ENCODE results near the gene GGT1. TPM values are rescaled to one million over a fixed set of nuclear protein-coding genes. Genes with fewer than 3 reads are reported as not detected.
"Not testable (repeated sequence)": the region's sequence is repeated elsewhere in the genome, so short reads cannot be mapped to it uniquely, and the experiment has no call there.

GGT1 gene
- total RNA-seq, 4 donors from 2014 or later = 0.61 to 7.7 (median 1.2) TPM

DNA sequence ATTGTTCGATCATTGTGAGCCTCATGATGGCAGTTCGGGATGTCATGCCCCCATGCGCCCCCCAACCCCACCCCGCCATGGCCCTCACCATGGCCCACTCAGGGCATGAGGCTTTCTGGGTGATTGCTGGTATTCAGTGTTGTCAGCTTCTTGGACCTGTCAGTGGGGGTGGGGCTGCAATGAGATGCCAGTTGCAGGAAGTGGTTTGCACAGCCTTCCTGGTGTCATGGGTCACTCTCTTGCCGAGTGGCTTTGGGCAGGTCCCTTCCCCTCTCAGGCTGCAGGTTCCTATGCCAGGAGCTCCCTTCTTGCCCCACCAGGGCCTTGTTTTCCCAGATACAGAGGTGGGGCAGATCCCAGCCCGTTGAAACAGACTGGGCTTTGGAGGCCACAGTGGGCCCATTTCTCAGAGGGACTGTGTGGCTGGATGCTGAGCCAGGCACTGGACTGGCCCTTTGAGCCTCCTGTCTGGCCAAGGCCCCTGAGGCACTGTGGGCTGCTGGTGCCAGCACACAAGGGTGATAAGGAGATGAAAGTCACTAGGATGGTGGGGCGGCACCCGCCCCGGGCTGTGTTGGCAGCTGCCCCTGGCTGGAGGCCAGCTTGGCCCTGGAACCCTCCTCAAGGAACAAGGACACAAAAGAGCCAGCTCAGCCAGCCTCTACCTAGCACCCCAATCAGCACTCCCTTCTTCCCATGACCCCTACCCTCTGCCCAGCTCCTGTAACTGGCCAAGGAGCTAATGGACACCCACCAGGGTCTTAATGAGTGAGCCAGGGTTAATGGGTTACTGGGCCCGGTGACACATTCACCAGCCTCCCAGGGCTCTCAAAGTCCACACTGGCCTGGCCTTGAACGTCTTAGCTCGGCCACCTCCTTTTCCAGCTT, 1.5 kb upstream of the GGT1 start:
- no peak for DNase-seq

DNA sequence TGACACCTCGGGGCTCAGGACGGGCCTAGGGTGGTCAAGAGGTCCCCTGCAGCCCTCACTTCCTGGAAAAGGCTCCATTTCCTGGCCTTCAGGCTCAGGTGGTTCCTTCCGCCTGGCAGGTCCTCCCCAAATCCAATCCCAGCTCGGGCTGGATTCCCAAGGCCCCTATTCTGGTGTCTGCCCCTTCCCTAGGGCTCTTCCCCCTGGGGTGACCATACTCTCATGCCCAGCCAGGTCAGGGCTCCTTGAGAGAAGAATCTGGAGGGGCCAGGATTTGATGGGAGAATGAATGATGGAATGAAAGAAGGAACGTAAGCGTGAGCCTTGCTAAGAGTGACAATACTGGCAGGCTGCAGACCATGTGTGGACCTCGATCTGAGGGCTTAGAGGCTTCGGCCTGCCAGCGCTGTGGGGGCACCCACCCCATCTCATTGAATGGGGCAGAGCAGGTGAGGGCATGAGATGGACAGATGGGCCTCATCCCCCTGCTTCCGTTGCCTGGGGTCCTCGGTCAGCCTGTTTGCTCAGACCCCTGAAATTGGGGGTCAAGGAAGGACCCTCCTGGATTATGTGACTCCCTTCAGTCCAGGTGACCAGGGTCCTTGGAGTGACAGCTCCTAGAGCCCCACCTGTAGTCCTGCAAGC, 766 bp upstream of the GGT1 start:
- peaks cover 7 to 39% (median 9%) of the 10 kb centered on the region in 3 donors for H3K4me1 ChIP-seq
- H3K36me3 ChIP-seq; H3K4me3 ChIP-seq; H3K27me3 ChIP-seq; DNase-seq; H3K9me3 ChIP-seq; intact Hi-C loops (cut with DNase I); H3K27ac ChIP-seq: not testable (repeated sequence)
- 88 to 96% methylated on average over 5 to 6 of the region's 11 CpGs for WGBS, 2 donors

More for the DNA sequence above, 1.5 kb upstream of the GGT1 start:
- Histone ChIP-seq H3K9me3 (no peaks in the 10 kb centered on the region), H3K4me3 (no peak overlapping the region), H3K4me1 (peaks cover 7 to 38% (median 9%) of the 10 kb centered on the region in 3 donors), H3K27ac (no peak overlapping the region), H3K27me3 (no peaks in the 10 kb centered on the region), H3K36me3 (no peaks in the 10 kb centered on the region)
- intact Hi-C loops (cut with DNase I) = no loop called here
- TF ChIP-seq, protein P1, sequence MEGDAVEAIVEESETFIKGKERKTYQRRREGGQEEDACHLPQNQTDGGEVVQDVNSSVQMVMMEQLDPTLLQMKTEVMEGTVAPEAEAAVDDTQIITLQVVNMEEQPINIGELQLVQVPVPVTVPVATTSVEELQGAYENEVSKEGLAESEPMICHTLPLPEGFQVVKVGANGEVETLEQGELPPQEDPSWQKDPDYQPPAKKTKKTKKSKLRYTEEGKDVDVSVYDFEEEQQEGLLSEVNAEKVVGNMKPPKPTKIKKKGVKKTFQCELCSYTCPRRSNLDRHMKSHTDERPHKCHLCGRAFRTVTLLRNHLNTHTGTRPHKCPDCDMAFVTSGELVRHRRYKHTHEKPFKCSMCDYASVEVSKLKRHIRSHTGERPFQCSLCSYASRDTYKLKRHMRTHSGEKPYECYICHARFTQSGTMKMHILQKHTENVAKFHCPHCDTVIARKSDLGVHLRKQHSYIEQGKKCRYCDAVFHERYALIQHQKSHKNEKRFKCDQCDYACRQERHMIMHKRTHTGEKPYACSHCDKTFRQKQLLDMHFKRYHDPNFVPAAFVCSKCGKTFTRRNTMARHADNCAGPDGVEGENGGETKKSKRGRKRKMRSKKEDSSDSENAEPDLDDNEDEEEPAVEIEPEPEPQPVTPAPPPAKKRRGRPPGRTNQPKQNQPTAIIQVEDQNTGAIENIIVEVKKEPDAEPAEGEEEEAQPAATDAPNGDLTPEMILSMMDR (IDR thresholded peaks at IDR 0.05) = no peak
- TF ChIP-seq POLR2A (IDR thresholded peaks at IDR 0.05) = no peak
- WGBS, 2 donors = 50% methylated on average over 3 of the region's 12 CpGs; no CpG with 5 or more reads in 1 of the 2 donors

DNA sequence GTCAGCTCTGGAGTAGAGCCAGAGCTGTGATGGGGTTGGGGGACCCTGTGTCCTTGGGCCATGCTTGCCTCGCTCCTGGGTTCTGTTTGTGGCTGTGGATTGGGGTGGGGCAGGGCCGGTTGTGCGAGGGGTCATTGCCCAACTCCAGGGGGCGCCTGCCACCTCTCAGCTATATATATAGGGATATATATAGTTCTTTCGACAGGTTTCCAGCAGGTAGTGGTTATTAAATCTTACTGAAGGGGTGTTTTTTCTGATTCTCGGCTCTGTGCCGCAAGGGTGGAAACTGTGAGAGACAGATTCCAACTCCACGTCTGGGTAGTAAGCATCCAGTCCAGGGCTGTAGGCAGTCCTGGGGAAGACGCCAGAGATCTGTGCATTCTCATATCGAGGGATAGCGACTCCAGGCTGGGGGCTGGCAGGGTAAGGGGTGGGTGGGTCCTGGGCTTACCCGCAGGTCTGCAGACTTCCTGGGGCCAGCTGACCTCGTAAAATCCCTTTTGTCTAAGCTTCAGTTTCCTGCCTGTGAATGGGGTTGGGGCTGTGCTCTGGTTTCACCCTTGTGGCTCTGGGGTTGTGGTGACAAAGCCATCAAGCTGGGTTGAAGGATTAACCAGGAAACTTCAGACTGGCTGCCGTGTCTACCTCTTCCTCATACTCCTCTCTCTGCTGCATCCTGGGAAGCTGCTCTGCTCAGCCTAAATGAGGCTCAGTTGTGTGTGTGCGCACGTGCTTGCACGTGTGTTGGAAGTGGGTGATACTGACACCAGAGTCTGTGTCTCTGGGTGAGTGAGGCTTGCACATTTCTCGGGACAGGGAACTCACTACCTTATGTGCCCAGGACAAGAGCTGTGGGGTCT, 1.0 kb downstream of the GGT1 start:
- DNase-seq; H3K9me3 ChIP-seq; H3K36me3 ChIP-seq; intact Hi-C loops (cut with DNase I); H3K27me3 ChIP-seq: not testable (repeated sequence)
- peak overlapping the region in 1 of 4 donors; percentile 48 for H3K4me3 ChIP-seq
- 22 to 23% methylated on average over 7 of the region's 18 CpGs for WGBS, 2 donors
- TF ChIP-seq, protein P1 (IDR thresholded peaks at IDR 0.05) = peak in 1 of 6 experiments; percentile 4
- peaks cover 7 to 44% (median 9%) of the 10 kb centered on the region in 3 donors for H3K4me1 ChIP-seq
- H3K27ac ChIP-seq = peak overlapping the region in 1 of 4 donors; percentile 36

DNA sequence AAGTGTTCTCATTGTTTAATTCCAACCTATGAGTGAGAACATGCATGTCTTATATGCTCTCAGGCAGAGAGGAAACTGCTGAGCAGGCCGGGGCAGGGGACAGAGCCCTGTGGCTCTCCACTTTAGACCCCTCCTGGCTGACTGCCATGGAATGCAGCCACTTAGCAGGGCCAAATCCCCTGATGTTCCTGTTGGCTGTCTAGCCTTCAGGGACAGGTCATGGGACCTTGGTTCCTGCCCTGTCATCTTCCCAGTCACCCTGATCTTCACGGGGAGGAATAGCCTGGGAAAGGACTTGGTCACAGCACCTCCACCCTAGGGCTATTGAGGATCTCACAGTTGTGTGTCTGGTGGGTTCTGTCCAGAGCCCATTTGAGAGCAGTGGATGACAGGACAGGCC, 3.3 kb downstream of the GGT1 start:
- H3K9me3 ChIP-seq; H3K36me3 ChIP-seq; intact Hi-C loops (cut with DNase I); DNase-seq; H3K4me3 ChIP-seq; H3K27ac ChIP-seq; H3K27me3 ChIP-seq: not testable (repeated sequence)
- peaks cover 5 to 30% (median 6%) of the 10 kb centered on the region in 3 donors for H3K4me1 ChIP-seq
- WGBS, 2 donors = no CpG with 5 or more reads among the region's 2 CpGs

DNA sequence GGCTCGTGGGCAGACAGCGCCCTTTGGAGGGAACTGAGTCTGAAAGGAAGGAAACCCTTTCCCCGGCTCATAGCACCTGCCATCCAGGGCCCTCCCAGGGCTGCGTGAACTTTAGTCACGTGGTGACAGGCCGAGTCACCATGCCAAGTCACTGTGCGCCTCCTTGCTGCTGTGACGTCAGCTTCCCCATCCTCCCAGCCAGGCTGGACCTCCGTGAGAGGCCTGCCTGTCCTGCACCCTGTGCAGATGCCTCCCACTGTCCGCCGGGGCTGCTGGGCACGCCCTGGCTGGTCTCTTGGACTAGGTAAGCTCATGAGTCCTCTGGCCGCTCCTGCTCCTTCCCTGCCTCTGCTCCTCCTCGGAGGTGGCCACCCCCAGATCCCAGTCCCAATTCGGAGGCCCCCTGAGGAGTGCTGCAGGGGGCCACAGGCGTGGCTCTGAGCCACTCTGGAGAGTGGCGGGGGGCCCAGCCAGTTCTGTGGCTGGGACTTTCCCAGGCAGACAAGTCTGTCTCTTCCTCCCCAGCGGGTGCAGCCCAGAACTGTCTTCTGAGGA, 4.5 kb downstream of the GGT1 start:
- WGBS, 2 donors = 24 to 60% methylated on average over 3 to 4 of the region's 18 CpGs
- H3K27me3 ChIP-seq; H3K36me3 ChIP-seq; intact Hi-C loops (cut with DNase I); H3K9me3 ChIP-seq; DNase-seq: not testable (repeated sequence)
- Histone ChIP-seq H3K27ac (peak overlapping the region in 1 of 4 donors; percentile 21), H3K4me1 (peaks cover 0 to 23% (median 0%) of the 10 kb centered on the region in 3 donors), H3K4me3 (peak overlapping the region in 3 of 4 donors; percentile 6 to 42 (median 9))

DNA sequence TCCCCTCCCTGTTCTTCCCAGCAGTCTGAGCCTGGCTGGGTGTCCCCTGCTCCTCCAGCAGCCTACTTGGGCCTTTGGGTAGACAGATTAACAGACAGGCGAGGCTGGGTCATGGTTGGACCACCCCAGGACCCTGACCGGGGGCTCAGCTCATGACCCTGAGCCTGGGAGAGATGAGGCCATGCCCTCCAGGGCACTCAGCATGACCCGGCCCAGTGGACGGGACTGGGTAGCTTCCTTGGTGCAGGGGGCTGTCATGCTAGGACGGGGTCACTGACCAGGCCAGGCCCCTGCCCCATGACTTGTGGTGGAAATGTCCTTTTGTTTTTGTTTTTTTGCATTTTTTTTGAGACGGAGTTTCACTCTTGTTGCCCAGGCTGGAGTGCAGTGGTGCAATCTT, 5.3 kb downstream of the GGT1 start:
- intact Hi-C loops (cut with DNase I); H3K4me3 ChIP-seq; H3K27me3 ChIP-seq; H3K27ac ChIP-seq; H3K9me3 ChIP-seq; H3K36me3 ChIP-seq; DNase-seq: not testable (repeated sequence)
- H3K4me1 ChIP-seq = peaks cover 0 to 17% (median 0%) of the 10 kb centered on the region in 3 donors
- WGBS, 2 donors = 90 to 97% methylated on average over 1 to 2 of the region's 6 CpGs

DNA sequence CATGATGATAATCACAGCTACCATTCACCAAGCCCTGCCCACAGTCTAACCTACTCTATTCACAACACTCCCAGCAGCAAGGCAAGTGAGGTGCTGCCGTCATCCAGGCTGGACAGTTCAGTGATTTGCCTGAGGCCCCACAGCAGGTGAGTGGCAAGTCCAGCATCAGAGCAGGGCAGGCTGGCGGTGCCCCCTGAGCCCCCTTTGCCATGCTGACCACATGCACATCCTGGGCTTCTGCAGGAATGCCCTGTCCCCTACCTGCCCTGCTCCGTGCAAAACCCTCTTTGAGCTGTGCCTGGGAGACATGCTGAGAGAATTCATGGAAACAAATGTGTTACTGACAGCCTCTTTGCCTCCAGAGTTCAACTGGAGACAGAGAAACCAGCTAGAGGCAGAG, 6.9 kb downstream of the GGT1 start:
- WGBS, 2 donors = 100% methylated on average over 1 of the region's 3 CpGs
- H3K36me3 ChIP-seq; DNase-seq; H3K4me1 ChIP-seq; H3K4me3 ChIP-seq; H3K27ac ChIP-seq; intact Hi-C loops (cut with DNase I); H3K9me3 ChIP-seq; H3K27me3 ChIP-seq: not testable (repeated sequence)

DNA sequence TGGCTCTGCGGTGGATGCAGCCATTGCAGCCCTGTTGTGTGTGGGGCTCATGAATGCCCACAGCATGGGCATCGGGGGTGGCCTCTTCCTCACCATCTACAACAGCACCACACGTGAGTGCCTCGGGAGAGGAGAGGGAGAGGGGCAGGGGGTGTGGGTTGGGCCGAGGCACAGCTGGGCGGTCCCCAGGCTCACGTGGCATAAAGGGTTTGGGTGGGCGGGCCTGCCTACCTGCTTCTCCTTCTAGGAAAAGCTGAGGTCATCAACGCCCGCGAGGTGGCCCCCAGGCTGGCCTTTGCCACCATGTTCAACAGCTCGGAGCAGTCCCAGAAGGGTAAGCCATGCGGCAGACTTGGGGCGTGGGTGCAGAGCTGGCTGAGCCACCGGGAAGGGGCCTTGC, 11.8 kb downstream of the GGT1 start:
- H3K9me3 ChIP-seq; H3K4me3 ChIP-seq; H3K27me3 ChIP-seq; DNase-seq; intact Hi-C loops (cut with DNase I); H3K27ac ChIP-seq; H3K36me3 ChIP-seq; H3K4me1 ChIP-seq: not testable (repeated sequence)
- 80 to 90% methylated on average over 1 of the region's 15 CpGs for WGBS, 2 donors

DNA sequence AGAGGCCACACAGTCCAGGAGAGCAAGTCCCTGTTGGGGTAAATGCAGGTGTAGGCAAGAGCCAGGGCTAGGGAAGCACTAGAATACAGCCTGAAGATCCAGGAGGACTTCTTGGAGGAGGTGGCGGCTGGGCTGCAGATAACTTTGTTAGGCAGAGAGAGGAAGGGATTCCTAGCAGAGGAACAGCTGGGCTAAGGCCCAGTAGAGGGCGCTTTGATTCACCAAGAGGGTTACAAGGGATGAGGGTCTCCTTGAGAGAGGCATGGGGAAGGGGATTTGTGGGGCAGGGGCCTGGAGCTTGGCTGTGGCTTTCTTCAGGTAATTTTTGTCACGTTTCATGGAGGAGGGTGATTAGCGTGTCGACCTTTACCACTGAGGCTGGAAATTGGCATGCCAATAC, 18.3 kb downstream of the GGT1 start:
- H3K27ac ChIP-seq; intact Hi-C loops (cut with DNase I); H3K4me1 ChIP-seq; H3K9me3 ChIP-seq; H3K4me3 ChIP-seq; H3K27me3 ChIP-seq; DNase-seq; H3K36me3 ChIP-seq: not testable (repeated sequence)
- 45 to 75% methylated on average over 2 of the region's 5 CpGs for WGBS, 2 donors

DNA sequence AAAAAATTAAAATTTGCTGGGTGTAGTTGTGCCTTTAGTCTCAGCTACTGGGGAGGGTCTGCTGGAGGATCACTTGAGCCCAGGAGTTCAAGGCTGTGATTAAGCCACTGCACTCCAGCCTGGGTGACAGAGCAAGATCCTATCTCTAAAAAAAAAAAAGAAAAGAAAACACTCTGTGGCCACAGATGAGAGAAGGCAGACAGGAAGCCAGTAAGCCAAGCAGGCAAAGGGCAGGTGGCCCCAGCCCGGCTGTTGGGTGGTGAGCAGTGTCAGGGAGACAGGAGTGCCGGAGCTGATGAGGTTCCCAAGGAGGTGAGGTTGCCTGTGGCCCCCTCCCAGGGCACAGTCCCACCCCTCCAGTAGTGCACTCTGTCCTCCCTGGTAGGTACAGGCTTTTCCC, 19.6 kb downstream of the GGT1 start:
- H3K27me3 ChIP-seq; DNase-seq; H3K27ac ChIP-seq; H3K4me1 ChIP-seq; H3K4me3 ChIP-seq; H3K9me3 ChIP-seq; intact Hi-C loops (cut with DNase I); H3K36me3 ChIP-seq: not testable (repeated sequence)
- 48 to 86% methylated on average over 2 of the region's 2 CpGs for WGBS, 2 donors
